ENCODE measurements around the gene DGKG.

DGKG gene

GRCh38 chr3:186108941-186109865 is 252.8 kb downstream of the DGKG start, which contains the start of gene ETV5:
Gene ETV5, minus strand, starts transcription at chr3:186109089. Its CDS starts 3,221 bp downstream, at chr3:186105868.
- peak; percentile 100 for DNase-seq (ENCODE audit: low read depth)

GRCh38 chr3:186108106-186108940 is 253.7 kb downstream of the DGKG start:
- peak; percentile 80 for DNase-seq (ENCODE audit: low read depth)

- peak; percentile 71 for DNase-seq (ENCODE audit: low read depth)
Observed at GRCh38 chr3:186107215-186108105, 254.6 kb downstream of the DGKG start.

GRCh38 chr3:186105543-186105942 is 256.5 kb downstream of the DGKG start:
- no peak for DNase-seq (ENCODE audit: low read depth)

GRCh38 chr3:186102687-186103086 is 259.3 kb downstream of the DGKG start:
- no peak for DNase-seq (ENCODE audit: low read depth)

- DNase-seq (ENCODE audit: low read depth) = no peak
Observed at GRCh38 chr3:186100398-186100797, 261.6 kb downstream of the DGKG start.

GRCh38 chr3:186099178-186099577 is 262.9 kb downstream of the DGKG start:
- peak; percentile 79 for DNase-seq (ENCODE audit: low read depth)

GRCh38 chr3:186098740-186099139 is 263.3 kb downstream of the DGKG start:
- DNase-seq (ENCODE audit: low read depth) = no peak

- peak; percentile 89 for DNase-seq (ENCODE audit: low read depth)
Observed at GRCh38 chr3:186097663-186098451, 264.2 kb downstream of the DGKG start.

GRCh38 chr3:186097317-186097662 is 264.7 kb downstream of the DGKG start:
- DNase-seq (ENCODE audit: low read depth) = no peak
